ENCODE measurements around the gene CPE. TPM values are rescaled to one million over a fixed set of nuclear protein-coding genes. Genes with fewer than 3 reads are reported as not detected.

The CPE gene
- total RNA-seq, 1 donor from 2014 or later = 43.6 TPM

GRCh38 chr4:165402375-165402774 lies 23.6 kb downstream of the CPE start:
- no peaks in the 10 kb centered on the region for H3K4me1 ChIP-seq
- no peak for TF ChIP-seq EZH2phosphoT487 (IDR thresholded peaks at IDR 0.05)
- no peak for TF ChIP-seq CTCF (IDR thresholded peaks at IDR 0.05)
- no peak for TF ChIP-seq EZH2 (IDR thresholded peaks at IDR 0.05)
- Mint-ChIP-seq H3K4me3 (no peak overlapping the region), H3K9me3 (peaks cover 11% of the 10 kb centered on the region), H3K27me3 (ENCODE audit: insufficient read depth, low read depth) (peaks cover 2% of the 10 kb centered on the region), H3K27ac (no peak overlapping the region), H3K4me1 (peaks cover 28% of the 10 kb centered on the region), H3K36me3 (peaks cover 29% of the 10 kb centered on the region)
- no peak overlapping the region for H3K9ac ChIP-seq
- H2AFZ ChIP-seq (replicated peaks) = no peak overlapping the region
- no peak overlapping the region for H3K4me2 ChIP-seq
- H3K27me3 ChIP-seq = no peaks in the 10 kb centered on the region
- H3F3A ChIP-seq (ENCODE audit: low read depth) = no peaks in the 10 kb centered on the region
- no peaks in the 10 kb centered on the region for H3K36me3 ChIP-seq
- H3K9me3 ChIP-seq (ENCODE audit: low read depth) = no peaks in the 10 kb centered on the region
- no peaks in the 10 kb centered on the region for H3K79me2 ChIP-seq (ENCODE audit: low read depth)
- no peak overlapping the region for H3K27ac ChIP-seq
- no peaks in the 10 kb centered on the region for H4K20me1 ChIP-seq (ENCODE audit: low read depth)
- DNase-seq (ENCODE audit: low spot score) = no peak
- no peak overlapping the region for H3K4me3 ChIP-seq

DNA sequence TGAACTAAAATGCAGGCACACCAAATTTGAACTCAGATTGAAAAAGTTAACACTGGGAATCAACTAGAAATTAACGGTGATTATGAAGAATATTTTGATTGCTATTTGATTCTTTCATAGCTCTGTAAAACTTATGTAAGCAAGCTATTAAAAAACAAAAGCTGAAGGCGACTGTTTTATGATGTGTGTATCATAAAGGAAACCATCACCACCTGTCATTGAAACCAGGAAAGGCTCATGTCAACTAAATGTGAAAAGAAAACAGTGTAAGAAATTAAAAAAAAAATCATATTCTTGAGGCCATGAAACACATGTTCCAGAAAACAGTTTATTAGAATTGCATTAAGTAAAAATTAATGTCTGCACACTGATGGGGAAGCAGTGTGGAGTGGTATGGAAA lies 24.2 kb downstream of the CPE start:
- no peaks in the 10 kb centered on the region for H3K9me3 ChIP-seq (ENCODE audit: low read depth)
- no peaks in the 10 kb centered on the region for H3K4me1 ChIP-seq
- H3K27me3 ChIP-seq = no peaks in the 10 kb centered on the region
- H4K20me1 ChIP-seq (ENCODE audit: low read depth) = no peaks in the 10 kb centered on the region
- no peak overlapping the region for H3K9ac ChIP-seq
- no peak overlapping the region for H3K4me3 ChIP-seq
- no peak overlapping the region for H3K4me2 ChIP-seq
- H3F3A ChIP-seq (ENCODE audit: low read depth) = no peaks in the 10 kb centered on the region
- no peak for DNase-seq (ENCODE audit: low spot score)
- H2AFZ ChIP-seq (replicated peaks) = no peak overlapping the region
- Mint-ChIP-seq H3K4me3 (no peak overlapping the region), H3K36me3 (peaks cover 30% of the 10 kb centered on the region), H3K27ac (no peak overlapping the region), H3K27me3 (ENCODE audit: insufficient read depth, low read depth) (peaks cover 2% of the 10 kb centered on the region), H3K9me3 (peaks cover 13% of the 10 kb centered on the region), H3K4me1 (peaks cover 28% of the 10 kb centered on the region)
- no peak overlapping the region for H3K27ac ChIP-seq
- TF ChIP-seq EZH2 (IDR thresholded peaks at IDR 0.05) (no peak), CTCF (IDR thresholded peaks at IDR 0.05) (no peak), EZH2phosphoT487 (IDR thresholded peaks at IDR 0.05) (no peak)
- H3K36me3 ChIP-seq = no peaks in the 10 kb centered on the region
- H3K79me2 ChIP-seq (ENCODE audit: low read depth) = no peaks in the 10 kb centered on the region

GRCh38 chr4:165403637-165404036 lies 24.8 kb downstream of the CPE start:
- Mint-ChIP-seq H3K36me3 (peaks cover 33% of the 10 kb centered on the region), H3K27me3 (ENCODE audit: insufficient read depth, low read depth) (peaks cover 2% of the 10 kb centered on the region), H3K4me3 (no peak overlapping the region), H3K27ac (peak overlapping the region; percentile 39), H3K9me3 (peaks cover 16% of the 10 kb centered on the region), H3K4me1 (peaks cover 23% of the 10 kb centered on the region)
- no peak for TF ChIP-seq EZH2 (IDR thresholded peaks at IDR 0.05)
- TF ChIP-seq EZH2phosphoT487 (IDR thresholded peaks at IDR 0.05) = no peak
- no peak for TF ChIP-seq CTCF (IDR thresholded peaks at IDR 0.05)
- DNase-seq (ENCODE audit: low spot score) = no peak
- Histone ChIP-seq H4K20me1 (ENCODE audit: low read depth) (no peaks in the 10 kb centered on the region), H3K9me3 (ENCODE audit: low read depth) (no peaks in the 10 kb centered on the region), H3K79me2 (ENCODE audit: low read depth) (no peaks in the 10 kb centered on the region), H3K27me3 (no peaks in the 10 kb centered on the region), H3F3A (ENCODE audit: low read depth) (no peaks in the 10 kb centered on the region), H3K4me3 (no peak overlapping the region), H3K27ac (no peak overlapping the region), H3K36me3 (no peaks in the 10 kb centered on the region), H2AFZ (replicated peaks) (no peak overlapping the region), H3K4me2 (no peak overlapping the region), H3K4me1 (no peaks in the 10 kb centered on the region), H3K9ac (no peak overlapping the region)
